LoVo (cell line): ENCODE data around the gene RFX8.
"Not testable (repeated sequence)": the region's sequence is repeated elsewhere in the genome, so short reads cannot be mapped to it uniquely, and the experiment has no call there.

Experiments used
- DNase-seq: peaks from one replicate; pipeline ENCODE4 v3.0.0-alpha.2; 2016; ENCODE audit warnings: low spot score

Gene RFX8

GRCh38 chr2:101474731-101475384 is at the start of gene RFX8:
Gene RFX8, minus strand, starts transcription at chr2:101475112. Its CDS starts 8,264 bp downstream, at chr2:101466848.
- DNase-seq: no peak

DNA sequence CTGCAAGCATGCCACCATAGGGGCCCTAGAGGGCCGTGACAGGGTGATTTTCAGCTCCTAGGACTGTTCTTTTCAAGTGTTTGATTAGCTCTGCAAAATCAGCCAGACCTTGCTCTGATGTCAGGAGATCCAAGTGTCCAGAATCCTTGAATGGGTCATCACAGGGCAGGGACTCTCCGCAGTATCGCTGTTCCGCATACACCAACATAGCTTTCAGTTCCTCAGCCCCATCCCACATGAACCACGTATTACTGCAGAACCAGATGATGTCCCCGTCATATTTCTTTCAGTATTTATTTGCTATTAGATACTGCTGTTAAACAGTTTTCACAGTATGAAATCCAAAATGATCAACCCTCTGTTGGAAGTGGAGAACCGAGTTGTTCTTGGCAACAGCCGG is 46.6 kb upstream of the RFX8 start:
- DNase-seq: no peak

DNA sequence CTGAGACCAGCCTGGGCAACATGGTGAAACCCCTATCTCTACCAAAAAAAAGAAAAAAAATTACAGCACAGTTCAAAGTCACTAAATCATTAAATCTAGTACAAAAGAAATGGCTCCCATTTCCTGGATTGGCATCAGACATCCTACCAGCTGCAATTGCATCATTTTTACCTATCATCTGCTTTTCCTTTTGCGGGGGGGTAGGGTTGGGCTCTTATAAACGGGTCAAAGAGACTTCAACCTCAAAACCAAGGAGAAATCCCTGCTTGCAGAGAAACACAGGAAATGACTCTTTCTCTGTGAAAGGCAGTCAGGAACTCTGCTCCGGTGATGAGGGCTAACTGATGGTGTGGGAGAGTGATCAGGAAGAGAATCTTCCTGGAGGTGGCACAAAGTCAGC is 45.3 kb upstream of the RFX8 start:
- no peak for DNase-seq

DNA sequence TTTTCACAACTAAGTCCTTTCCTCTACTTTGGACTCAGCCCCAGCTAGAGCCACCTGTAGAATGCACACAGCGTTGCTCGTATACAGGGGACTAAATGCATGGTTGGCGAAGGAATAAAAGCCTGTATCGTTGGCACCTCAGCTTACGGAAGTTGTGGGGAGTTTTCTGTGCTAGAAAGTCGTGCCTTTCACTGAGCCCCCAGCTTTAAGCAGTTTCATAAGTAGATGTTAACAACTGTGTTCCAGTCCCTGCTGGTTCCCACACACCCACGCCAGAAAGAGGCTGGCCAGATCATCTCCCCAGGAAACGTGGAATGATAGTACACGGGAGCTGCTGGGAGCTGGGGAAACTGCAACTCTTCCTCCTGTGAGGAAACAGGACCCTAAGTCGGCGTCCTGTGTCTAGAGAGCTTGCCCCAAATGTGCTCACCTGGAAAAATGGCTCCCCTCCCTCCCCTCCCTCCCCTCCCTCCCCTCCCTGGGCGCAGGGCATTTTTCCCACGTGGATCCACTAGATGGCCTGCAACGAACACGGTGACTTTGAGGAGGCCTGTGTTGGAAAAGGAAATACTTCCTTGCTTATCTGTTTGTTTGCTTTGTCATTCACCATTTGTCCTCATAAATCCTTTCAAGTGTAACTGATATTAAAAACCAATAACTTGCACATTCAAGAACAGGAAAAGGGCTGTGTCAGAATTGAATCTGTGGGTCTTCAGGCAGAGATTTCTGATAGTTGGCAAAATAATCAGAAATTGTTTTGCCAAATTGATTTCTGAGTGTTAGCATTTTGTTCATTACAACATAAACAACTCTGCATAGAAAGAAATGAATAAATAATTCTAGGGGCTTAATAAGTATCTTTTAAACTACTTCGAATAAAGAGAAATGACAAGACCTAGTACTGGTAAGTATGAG is 43.9 kb upstream of the RFX8 start:
- DNase-seq: peak; percentile 23

DNA sequence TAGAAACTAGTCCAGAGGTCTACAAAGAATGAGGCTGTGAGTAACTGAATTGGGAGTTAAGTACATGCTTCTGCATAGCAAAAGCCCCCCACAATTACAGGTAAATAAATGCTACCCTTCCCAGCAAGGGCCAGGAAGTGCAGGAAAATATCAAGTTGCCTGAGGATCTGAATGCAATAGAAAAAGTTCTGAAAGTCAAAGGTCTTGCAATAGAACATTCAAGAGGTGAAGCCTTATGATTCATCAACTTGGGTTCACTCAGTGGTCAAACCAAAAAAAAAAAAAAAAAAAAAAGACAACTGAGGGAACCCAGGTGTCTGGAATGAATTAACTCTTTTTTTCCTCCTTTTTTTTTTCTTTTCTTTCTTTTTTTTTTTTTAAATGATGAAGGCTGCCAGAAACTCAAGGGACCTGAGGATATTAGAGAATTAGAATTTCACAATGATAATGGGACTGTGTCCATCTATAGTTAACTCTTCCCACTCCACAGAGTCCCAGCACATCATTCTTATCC is 42.9 kb upstream of the RFX8 start:
- peak; percentile 8 for DNase-seq

DNA sequence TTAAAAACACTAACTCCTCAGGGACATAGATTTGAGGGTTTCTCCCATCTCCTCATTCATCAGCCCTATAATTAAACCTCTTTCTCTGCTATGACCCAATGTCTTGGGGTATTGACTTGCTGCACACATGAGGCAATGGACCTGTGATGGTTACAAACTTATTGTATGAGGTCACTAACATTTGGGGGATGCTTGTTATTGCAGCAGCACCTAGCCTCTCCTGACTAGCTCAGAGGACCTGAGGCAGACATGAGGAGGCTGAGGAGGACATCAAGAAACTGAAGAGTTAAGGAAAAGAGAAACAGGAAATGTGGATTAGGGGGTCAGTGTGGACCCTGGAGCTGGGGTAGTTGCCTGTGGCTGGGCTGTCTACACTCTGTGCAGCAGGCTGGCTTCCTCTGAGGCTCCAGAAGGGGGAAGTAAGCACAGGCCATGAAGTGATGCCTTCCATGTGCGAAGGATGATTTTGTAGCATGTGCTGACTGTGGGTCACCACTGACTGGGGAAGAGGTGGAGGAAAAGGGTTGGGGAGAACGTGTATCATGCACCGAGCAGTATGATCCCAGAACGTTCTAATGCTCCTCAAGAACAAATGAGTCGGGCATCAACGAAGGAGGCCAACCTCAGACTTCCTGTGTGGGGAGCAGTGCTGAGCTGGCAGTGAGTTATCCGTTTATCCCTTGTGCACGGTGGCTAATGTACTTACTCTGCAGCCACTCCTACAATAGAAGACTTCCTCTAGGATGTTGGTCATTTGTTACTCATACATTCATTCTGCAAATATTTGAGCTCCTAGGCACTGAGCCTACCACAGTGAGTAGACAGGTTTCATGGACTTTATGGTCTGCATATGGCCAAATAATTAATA is 42.1 kb upstream of the RFX8 start:
- DNase-seq: peak; percentile 35

DNA sequence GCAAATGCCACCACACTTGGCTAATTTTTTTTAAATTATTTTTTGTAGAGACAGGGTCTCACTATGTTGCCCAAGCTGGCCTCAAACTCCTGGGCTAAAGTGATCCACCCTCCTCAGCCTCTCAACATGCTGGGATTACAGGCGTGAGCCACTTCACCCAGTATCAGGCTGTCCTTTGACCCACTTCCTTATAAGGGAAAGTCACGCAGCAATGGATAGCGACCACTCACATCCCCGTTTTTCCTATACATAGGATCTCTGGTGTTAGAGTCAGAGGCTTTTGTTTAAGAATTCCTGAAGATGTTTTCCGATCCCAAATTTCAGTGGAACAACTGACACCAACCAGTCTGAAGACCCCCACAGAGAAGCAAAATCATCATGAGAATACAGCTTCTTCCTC is 41.4 kb upstream of the RFX8 start:
- DNase-seq: no peak

DNA sequence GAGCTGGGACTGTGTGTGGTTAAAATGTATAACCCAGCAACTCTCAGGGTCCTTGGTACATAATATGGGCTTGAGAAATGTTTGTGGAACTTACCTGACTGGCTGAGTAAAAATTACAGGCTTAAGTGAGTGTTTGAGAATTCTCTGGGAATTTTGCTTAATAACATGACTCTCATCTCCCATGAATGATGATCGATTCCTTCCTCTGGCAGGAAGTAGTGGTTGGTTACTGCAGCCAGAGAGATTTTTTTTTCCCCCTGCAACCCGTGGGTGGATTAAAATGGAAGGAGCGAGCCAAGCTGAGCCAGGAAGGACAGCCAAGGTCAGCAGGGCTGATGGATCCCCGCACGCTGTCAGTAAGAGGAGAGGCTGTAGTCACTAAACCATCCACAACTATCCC is 40.6 kb upstream of the RFX8 start:
- DNase-seq: no peak

DNA sequence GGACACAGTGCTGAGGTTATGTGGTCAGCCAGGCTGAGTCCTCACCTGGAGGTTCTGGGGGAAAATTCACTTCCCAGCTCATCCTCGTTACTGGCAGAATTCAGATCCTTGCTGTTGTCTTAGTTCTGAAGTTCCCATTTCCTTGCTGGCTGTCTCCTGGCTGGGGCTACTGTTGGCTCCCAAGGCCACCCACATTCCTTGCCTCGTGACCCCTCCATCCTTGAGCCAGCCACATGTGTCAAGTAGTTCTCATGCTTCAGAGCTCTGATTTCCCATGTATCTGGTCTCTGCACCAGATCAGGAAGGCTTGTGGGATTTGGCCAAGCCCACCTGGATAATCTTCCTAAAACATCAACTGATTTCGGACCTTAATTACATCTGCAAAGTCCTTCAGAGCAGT is 38.1 kb upstream of the RFX8 start:
- no peak for DNase-seq

GRCh38 chr2:101511381-101511780 is 36.5 kb upstream of the RFX8 start:
- no peak for DNase-seq

DNA sequence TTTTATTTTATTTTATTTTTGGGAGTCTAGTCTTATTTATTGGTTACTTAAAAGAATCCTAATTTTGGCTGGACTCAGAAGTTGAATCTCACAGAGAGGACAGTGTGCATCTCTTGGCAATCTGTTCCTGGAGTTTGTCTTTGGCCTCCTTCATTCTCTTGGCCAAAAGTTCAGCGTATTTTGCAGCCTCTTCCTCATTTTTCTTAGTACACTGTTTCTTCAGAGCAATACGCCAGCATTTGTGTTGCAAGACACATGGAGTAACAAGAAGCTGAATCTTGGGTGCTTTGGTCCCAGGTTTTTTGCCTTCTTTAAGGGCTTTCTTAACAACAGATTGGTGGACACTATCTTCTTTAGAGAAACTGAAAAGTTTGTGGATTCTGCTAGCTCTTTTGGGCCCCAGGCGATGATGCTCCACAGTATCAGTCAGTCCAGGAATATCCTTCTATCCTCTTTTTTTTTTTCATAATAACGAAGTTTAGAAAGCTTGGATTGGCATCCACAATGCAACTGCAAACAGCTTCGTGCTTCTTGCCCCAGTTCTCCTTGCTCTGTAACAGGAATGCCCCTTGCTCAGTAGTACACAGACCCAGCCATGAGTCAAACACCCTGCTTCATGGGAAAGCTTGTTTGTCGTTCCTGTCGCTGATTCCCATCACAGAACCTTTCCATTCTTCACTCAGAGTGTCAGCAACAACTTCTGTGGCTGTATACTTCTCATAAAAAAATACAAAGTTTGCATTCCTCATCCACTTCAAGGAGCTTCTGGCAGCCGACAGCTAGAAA is 34.8 kb upstream of the RFX8 start:
- no peak for DNase-seq

DNA sequence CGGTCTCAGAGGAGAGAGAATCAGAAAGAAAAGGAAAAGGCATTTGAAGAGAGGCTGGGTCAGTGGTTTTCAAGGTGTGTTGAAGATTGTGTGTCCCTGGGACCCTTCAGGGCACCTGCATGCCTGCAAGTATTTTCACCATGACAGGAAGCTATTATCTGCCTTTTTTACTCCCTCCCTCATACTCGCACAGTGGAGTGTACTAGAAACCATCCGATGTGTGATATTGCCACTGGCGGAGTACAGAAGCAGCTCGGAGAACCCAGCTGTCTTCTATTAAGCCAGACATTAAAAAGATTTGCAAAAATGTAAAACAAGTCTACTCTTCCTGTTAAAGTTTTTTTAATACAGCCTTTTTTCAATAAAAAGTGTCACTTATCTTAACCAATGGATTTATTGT is 33.7 kb upstream of the RFX8 start:
- DNase-seq: no peak

GRCh38 chr2:101505276-101505675 is 30.4 kb upstream of the RFX8 start:
- not testable (repeated sequence) for DNase-seq

DNA sequence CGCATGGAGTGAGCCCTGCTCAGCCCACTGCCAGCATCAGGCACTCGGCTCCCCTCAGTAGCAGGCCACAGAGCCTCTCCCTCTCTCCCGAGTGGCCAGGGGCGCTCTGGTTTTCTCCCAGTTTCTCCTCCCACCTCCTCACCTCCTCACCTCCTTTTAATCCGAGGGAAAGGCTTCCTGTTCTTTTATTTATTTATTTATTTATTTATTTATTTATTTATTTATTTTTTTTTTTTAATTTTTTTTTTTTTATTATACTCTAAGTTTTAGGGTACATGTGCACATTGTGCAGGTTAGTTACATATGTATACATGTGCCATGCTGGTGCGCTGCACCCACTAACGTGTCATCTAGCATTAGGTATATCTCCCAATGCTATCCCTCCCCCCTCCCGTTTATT is 29.8 kb upstream of the RFX8 start:
- DNase-seq: not testable (repeated sequence)

GRCh38 chr2:101502095-101502494 is 27.2 kb upstream of the RFX8 start:
- DNase-seq: no peak

DNA sequence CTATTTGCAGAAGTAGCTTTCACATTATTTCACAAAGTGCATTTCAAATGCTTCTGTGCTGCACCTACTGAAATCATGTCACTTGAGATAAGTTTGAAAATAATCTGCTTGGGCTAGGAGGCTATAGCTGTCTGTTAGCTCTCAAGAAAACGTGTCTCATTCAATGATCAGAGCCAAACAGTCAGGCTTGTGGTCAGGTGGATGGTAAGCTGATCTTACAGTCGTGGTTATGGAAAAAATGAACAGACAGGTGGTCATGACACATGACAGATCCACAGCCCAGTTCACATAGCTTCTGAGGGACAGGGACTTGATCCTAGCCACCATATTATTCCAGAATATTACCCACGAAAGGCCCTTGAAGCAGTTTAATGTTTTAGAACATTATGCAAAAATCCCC is 26.5 kb upstream of the RFX8 start:
- DNase-seq: no peak

DNA sequence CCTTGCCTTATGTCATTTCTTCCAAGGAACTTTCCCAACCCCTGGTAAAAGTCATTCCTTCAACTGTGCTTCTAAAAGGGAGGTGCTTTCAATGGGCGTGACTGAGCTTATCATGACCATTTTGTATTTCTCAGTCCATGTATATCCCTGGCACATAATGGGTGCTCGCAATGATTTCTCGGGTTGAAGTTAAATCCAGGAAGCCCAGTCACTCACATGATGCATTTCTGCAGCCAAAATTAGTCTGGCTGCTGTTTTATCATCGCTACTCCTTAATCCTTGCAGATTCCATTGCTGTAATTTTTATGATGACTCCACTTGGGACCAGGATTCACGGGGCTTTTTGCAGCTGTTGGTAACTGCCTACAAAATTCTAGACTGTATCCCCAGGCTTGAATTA is 25.9 kb upstream of the RFX8 start:
- no peak for DNase-seq

DNA sequence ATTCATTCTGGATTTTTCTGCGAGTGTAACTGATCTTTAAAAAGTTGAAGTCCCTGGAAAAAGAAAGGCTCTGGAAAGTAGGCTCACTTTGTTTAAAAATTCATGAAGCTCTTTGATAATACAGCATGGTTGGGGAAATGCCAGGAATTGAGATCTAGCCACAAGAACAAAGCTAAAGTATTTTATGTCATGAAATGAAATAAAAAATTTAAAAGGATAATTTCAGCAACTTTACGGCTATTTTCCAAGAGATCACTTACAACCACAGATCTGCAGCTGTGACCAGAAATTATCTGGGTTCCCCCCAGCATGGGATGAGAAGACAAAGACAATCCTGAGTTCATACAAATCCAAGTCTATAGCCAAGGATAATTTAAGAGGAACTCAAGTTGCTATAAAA is 25.3 kb upstream of the RFX8 start:
- DNase-seq: no peak

- no peak for DNase-seq
Measured at GRCh38 chr2:101496279-101496678, 21.4 kb upstream of the RFX8 start.

DNA sequence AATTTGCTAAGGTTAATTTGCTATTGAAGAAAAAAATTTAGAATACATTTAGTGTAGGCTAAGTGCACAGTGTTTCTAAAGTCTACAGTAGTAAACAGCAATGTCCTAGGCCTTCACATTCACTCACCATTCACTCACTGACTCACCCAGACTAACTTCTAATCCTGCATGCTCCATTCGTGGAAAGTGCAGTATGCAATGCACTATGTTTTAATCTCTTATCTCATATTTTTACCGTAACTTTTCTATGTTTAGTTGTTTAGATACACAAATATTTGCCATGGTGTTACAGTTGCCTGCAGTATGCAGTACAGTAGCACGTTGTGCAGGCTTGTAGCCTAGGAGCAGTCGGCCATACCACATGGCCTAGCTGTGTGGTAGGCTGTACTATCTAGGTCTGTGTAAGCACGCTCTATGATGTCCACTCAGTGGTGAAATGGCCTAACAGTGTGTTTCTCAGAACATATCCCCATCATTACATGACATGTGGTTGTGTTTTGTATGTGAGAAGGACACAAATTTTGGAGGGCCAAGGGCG is 18.1 kb upstream of the RFX8 start:
- DNase-seq: no peak

- DNase-seq: no peak
Measured at GRCh38 chr2:101486994-101487393, 12.1 kb upstream of the RFX8 start.
